Naive thymus-derived CD8-positive, alpha-beta T cell (primary cell): ENCODE measurements around the gene PCED1A. TPM values are rescaled to one million over a fixed set of nuclear protein-coding genes. Genes with fewer than 3 reads are reported as not detected.
"Not testable (repeated sequence)": the region's sequence is repeated elsewhere in the genome, so short reads cannot be mapped to it uniquely, and the experiment has no call there.

ENCODE experiments used
- ATAC-seq, 2 donors: fragments of 150-1000 bp; cut with Tn5 transposase in 1 of 2; sonication (Bioruptor Pico), chemical (Tn5 transposase) in 1 of 2; 1 replicate in 1 of 2; 2 replicates in 1 of 2; pipeline ENCODE4 v1.10.0; 2021; ENCODE audit warnings: mild to moderate bottlenecking in 2 of 2, moderate library complexity in 2 of 2
- POLR2A ChIA-PET: fragments of 350-600 bp; sonication (Branson Sonifier 250); formaldehyde crosslinking; loops from one replicate; lab custom pipeline; 2021; ENCODE audit warnings: antibody characterized with exemption; lab: Charles Lee
- DNase-seq, 10 donors: peaks; one replicate each; pipeline versions ENCODE4 v3.0.0 to v3.0.0-alpha.2; 2020 to 2022
- H3K27ac Mint-ChIP-seq, 10 donors: one replicate each; pipeline ENCODE4 v1.8.0; 2020 to 2022; ENCODE audit warnings: mild to moderate bottlenecking in 10 of 10, mixed read lengths in 10 of 10, moderate library complexity in 4 of 10, inconsistent platforms in 1 of 10
- H3K27me3 Mint-ChIP-seq, 5 donors: one replicate each; pipeline ENCODE4 v1.8.0; 2021 to 2022; ENCODE audit warnings: mixed read lengths in 5 of 5
- H3K36me3 Mint-ChIP-seq, 3 donors: one replicate each; pipeline ENCODE4 v1.8.0; 2020 to 2022; ENCODE audit warnings: mixed read lengths in 3 of 3, mild to moderate bottlenecking in 2 of 3, inconsistent platforms in 1 of 3
- H3K4me1 Mint-ChIP-seq, 4 donors: one replicate each; pipeline ENCODE4 v1.8.0; 2021 to 2022; ENCODE audit warnings: mixed read lengths in 4 of 4
- H3K4me3 Mint-ChIP-seq, 10 donors: one replicate each; pipeline ENCODE4 v1.8.0; 2020 to 2022; ENCODE audit warnings: mild to moderate bottlenecking in 10 of 10, mixed read lengths in 10 of 10, moderate library complexity in 6 of 10, inconsistent platforms in 1 of 10
- H3K9me3 Mint-ChIP-seq, 9 donors: one replicate each; pipeline ENCODE4 v1.8.0; 2020 to 2022; ENCODE audit warnings: mixed read lengths in 9 of 9, mild to moderate bottlenecking in 3 of 9, inconsistent platforms in 1 of 9, moderate library complexity in 1 of 9
- polyA plus RNA-seq, 3 donors: library from polyadenylated mRNA; unstranded; fragments of 300-500 nt; fragmentation: Illumina TruSeq; gene quantifications; one replicate each; pipeline ENCODE4 v1.2.3, GENCODE V29; 2021
- total RNA-seq, 8 experiments: library from RNA in 2 of 8; stranded (reverse) in 2 of 8; gene quantifications; one replicate each; pipeline ENCODE4 v1.2.3 and lab custom pipeline; 2021 to 2026

The PCED1A gene
- total and polyA plus RNA-seq, 5 experiments from 2014 or later: 21.9 to 101 (median 29.6) TPM

DNA sequence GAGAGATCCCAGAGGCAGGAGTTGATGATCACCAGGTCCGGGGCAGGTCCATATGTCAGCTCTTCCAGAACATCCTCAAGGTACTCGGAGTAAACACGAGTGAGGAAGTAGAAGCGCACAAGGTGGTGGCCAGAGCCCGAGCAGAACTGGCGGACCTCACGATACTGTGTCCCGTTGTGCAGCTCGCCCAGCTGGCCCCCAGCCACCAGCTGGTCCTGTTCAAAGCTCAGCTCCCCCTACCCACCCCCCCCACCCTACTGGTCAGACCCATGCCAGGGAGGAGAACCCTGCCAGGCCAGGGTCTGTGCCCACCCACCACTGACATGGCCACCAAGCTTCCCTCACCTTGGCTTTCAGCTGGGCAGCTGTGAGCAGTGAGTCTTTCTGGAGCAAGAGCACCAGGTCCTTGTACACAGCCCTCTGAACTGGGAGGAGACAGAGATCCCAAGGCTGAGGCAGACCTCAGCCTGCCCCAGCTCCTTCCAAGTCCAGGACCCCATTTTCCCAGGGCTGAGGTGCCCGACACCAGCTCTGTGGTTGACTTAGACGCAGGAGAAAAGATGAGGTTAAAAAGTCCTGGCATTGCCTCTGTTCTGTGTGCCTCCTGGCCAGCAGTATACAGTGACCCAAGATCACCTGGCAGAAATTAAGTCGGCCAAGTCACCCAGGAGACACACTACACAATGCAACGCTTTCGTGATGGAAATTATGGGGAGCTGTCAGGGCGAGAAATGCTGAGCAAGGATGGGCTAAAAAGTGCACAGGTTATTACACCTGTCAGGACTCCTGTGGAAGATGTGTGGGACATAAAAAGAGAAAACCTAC, 1.4 kb downstream of the PCED1A start:
- H3K4me1 Mint-ChIP-seq: peaks cover 25 to 42% (median 35%) of the 10 kb centered on the region in 4 donors
- H3K4me3 Mint-ChIP-seq: peak overlapping the region; percentile 71 to 91 (median 88)
- no peaks in the 10 kb centered on the region for H3K27me3 Mint-ChIP-seq
- ATAC-seq (no peak), DNase-seq (no peak)
- POLR2A ChIA-PET: interaction anchor here (0.6 to 3.1 kb wide), 11 partner anchors 13 to 647 kb away, joined by 3 to 26 read pairs (median 7); partner anchors contain the start of genes IDH3B, NOP56 and PTPRA
- peaks cover 0 to 18% (median 5%) of the 10 kb centered on the region in 3 donors for H3K36me3 Mint-ChIP-seq
- H3K9me3 Mint-ChIP-seq: no peaks in the 10 kb centered on the region
- H3K27ac Mint-ChIP-seq: peak overlapping the region; percentile 82 to 96 (median 92)

GRCh38 chr20:2838170-2838797, 2.2 kb downstream of the PCED1A start:
- ATAC-seq: no peak
- no peaks in the 10 kb centered on the region for H3K9me3 Mint-ChIP-seq
- no peaks in the 10 kb centered on the region for H3K27me3 Mint-ChIP-seq
- H3K27ac Mint-ChIP-seq: peak overlapping the region in 5 of 10 donors; percentile 7 to 53 (median 38)
- peak overlapping the region in 8 of 10 donors; percentile 19 to 73 (median 44) for H3K4me3 Mint-ChIP-seq
- H3K36me3 Mint-ChIP-seq: peaks cover 0 to 20% (median 5%) of the 10 kb centered on the region in 3 donors
- POLR2A ChIA-PET: interaction anchor here (3.1 kb wide), 1 partner anchor 27 kb away, joined by 26 read pairs; no protein-coding TSS in a partner anchor
- DNase-seq: no peak
- peaks cover 22 to 34% (median 29%) of the 10 kb centered on the region in 4 donors for H3K4me1 Mint-ChIP-seq

DNA sequence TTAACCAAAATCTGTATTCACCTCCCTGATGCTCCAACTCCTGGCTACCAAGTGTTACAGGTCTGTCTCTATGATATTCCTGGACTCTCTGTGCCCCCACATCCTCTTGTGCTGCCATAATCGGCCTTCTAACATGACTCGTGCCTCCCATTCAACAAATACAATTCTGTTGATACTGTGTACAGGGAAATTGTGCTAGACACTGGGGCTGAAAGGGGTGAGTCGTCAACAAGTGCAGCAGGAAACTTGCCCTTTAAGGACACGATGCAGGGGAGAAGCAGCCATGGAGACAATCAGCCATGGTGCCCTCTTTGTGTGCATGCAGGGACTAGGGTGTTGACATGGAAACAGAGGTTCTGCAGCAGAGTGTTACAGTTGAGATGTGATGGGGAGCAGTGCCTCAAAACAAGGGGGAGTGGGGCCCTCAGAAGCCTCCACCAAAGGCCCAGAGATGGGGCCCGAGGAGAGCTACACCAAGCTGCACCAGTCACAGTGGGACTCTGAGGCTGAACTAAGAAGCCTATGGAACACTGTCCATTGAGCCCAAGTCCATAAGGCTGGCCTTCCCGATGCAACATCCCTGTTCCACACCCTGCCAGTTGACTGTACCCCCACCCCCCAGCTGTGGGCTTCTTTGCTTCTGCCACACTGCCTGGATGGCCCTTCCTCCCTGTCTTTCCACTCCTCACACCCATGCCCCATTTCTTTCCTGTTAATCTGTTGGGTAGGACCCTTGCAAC, 3.1 kb downstream of the PCED1A start:
- DNase-seq: no peak
- Mint-ChIP-seq H3K4me3 (peak overlapping the region in 3 of 10 donors; percentile 33 to 46 (median 36)), H3K9me3 (no peaks in the 10 kb centered on the region), H3K4me1 (peaks cover 22 to 32% (median 27%) of the 10 kb centered on the region in 4 donors), H3K27me3 (no peaks in the 10 kb centered on the region), H3K36me3 (peaks cover 0 to 18% (median 5%) of the 10 kb centered on the region in 3 donors), H3K27ac (peak overlapping the region in 1 of 10 donors; percentile 44)
- POLR2A ChIA-PET: no interaction called here
- ATAC-seq: no peak

DNA sequence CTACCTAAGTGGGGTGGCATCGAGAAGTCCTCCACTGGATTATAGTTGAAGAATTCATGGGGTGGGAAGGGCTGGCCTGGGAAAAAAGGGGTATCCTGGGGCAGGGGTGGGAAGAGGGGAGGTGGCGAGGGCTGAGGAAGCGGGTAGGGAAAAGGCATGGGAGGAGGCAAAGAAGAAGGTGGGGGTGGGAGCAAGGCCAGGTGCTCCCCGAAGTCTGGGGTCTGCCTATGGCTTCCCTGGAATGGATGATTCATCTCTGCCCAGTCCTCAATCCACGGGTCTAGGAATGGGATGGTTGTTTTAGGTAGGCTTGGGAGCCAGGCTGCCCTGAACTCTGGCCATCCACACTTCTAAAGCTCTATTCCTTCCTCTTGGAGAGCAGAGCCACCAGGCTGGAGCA, 4.4 kb downstream of the PCED1A start:
- Mint-ChIP-seq H3K27me3 (no peaks in the 10 kb centered on the region), H3K4me3 (peak overlapping the region in 1 of 10 donors; percentile 45), H3K9me3 (no peaks in the 10 kb centered on the region), H3K36me3 (peaks cover 0 to 18% (median 5%) of the 10 kb centered on the region in 3 donors), H3K27ac (peak overlapping the region in 3 of 10 donors; percentile 9 to 59 (median 21)), H3K4me1 (peaks cover 19 to 26% (median 22%) of the 10 kb centered on the region in 4 donors)
- ATAC-seq (no peak), DNase-seq (no peak)
- POLR2A ChIA-PET: no interaction called here

DNA sequence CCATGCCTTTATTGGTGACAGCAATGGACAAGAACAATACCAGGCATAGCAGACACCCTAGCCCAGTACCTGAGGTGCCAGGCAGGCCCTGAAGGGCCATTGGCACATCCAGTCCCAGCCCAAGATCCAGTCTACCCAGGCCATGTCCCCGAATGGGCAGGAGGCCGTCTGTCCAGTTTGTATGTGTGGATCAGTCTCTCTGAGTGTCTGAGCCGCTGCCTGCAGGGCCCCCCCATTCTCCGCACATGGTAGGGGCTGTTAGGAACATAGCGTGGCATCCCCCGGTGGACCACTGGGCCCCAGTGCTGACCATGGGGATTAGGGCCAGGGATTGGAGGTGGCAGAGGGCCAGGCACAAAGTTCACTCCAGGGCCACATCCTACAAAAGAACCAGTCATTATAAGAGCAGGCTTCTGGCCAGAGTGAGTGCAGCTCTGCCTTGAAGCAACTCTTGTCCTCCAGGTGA, 5.1 kb downstream of the PCED1A start:
- Mint-ChIP-seq H3K27ac (peak overlapping the region in 1 of 10 donors; percentile 41), H3K4me3 (no peak overlapping the region), H3K4me1 (peaks cover 19 to 26% (median 22%) of the 10 kb centered on the region in 4 donors), H3K36me3 (peaks cover 0 to 18% (median 5%) of the 10 kb centered on the region in 3 donors), H3K27me3 (no peaks in the 10 kb centered on the region), H3K9me3 (no peaks in the 10 kb centered on the region)
- ATAC-seq (no peak), DNase-seq (no peak)
- POLR2A ChIA-PET: interaction anchor here (0.6 kb wide), 1 partner anchor 14 kb away, joined by 6 read pairs; no protein-coding TSS in a partner anchor

DNA sequence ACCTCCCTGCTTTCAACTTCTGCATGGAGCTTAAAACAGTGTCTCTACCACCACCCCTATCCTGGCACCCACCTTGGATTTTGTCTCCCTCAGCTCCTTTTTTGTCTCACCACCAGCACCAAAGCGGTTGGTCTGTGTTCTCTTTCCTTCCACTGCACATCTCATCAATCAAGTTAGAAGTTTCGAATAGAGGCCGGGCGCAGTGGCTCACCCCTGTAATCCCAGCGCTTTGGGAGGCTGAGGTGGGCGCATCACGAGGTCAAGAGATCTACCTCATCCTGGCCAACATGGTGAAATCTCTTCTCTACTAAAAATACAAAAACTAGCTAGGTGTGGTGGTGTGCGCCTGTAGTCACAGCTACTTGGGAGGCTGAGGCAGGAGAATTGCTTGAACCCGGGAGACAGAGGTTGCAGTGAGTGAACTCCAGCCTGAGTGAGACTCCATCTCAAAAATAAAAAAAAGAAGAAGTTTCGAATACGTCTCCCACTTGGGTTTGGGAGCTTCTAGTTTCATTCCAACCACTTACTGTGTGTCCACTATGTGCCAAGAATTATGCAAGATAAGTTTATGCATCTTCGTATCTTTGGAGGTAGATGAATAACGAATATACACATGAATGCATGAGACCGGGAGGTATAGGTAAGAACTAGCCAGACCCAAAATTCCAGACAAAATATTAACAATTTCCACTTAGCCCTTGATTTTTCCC, 5.9 kb downstream of the PCED1A start:
- Mint-ChIP-seq H3K9me3 (no peaks in the 10 kb centered on the region), H3K4me1 (peaks cover 18 to 24% (median 19%) of the 10 kb centered on the region in 4 donors), H3K27ac (peak overlapping the region in 3 of 10 donors; percentile 15 to 68 (median 37)), H3K36me3 (peaks cover 0 to 18% (median 5%) of the 10 kb centered on the region in 3 donors), H3K4me3 (peak overlapping the region in 1 of 10 donors; percentile 37), H3K27me3 (no peaks in the 10 kb centered on the region)
- POLR2A ChIA-PET: interaction anchor here (0.6 to 2.0 kb wide), 2 partner anchors 13 to 15 kb away, joined by 6 read pairs; no protein-coding TSS in a partner anchor
- no peak for ATAC-seq
- no peak for DNase-seq

GRCh38 chr20:2833761-2834160, 6.7 kb downstream of the PCED1A start:
- ATAC-seq: no peak
- H3K9me3 Mint-ChIP-seq: no peaks in the 10 kb centered on the region
- peaks cover 13 to 18% (median 14%) of the 10 kb centered on the region in 4 donors for H3K4me1 Mint-ChIP-seq
- H3K36me3 Mint-ChIP-seq: peaks cover 0 to 18% (median 5%) of the 10 kb centered on the region in 3 donors
- POLR2A ChIA-PET: interaction anchor here (2.0 kb wide), 1 partner anchor 12 kb away, joined by 6 read pairs; no protein-coding TSS in a partner anchor
- no peak for DNase-seq
- H3K27ac Mint-ChIP-seq: peak overlapping the region in 1 of 10 donors; percentile 68
- H3K27me3 Mint-ChIP-seq: peaks cover 0 to 2% (median 0%) of the 10 kb centered on the region in 5 donors
- no peak overlapping the region for H3K4me3 Mint-ChIP-seq

DNA sequence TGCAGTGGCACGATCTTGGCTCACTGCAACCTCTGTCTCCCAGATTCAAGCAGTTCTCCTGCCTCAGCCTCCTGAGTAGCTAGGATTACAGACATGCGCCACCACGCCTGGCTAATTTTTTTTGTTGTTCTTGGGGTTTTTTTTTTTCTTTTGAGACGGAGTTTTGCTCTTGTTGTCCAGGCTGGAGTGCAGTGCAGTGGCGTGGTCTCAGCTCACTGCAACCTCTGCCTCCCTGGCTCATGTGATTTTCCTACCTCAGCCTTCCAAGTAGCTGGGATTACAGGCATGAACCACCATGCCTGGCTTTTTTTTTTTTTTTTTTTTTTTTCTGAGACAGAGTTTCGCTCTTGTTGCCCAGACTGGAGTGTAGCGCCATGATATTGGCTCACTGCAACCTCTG, 9.2 kb downstream of the PCED1A start:
- not testable (repeated sequence) for H3K4me3 Mint-ChIP-seq, H3K27me3 Mint-ChIP-seq, H3K27ac Mint-ChIP-seq, H3K9me3 Mint-ChIP-seq, ATAC-seq, DNase-seq
- peaks cover 7 to 17% (median 9%) of the 10 kb centered on the region in 4 donors for H3K4me1 Mint-ChIP-seq
- H3K36me3 Mint-ChIP-seq: peaks cover 0 to 15% (median 5%) of the 10 kb centered on the region in 3 donors
- POLR2A ChIA-PET: interaction anchor here (0.6 to 1.1 kb wide), 4 partner anchors 9 to 179 kb away, joined by 4 to 5 read pairs (median 4); partner anchors contain the start of genes NOP56, PCED1A and VPS16

DNA sequence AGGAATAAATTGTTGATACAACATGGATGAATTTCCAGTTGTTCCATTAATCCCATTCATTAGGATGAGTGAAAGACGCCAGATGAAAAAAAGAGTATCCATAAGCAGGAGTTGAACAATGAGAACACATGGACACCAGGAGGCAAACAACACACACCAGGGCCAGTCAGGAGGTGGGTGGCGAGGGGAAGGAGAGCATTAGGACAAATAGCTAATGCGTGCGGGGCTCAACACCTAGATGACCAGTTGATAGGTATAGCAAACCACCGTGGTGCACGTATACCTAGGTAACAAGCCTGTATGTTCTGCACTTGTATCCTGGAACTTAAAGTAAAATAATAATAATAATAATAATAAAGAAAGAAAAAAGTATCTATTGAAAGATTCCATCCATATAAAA, 11.1 kb downstream of the PCED1A start:
- Mint-ChIP-seq H3K4me1 (peaks cover 7 to 23% (median 16%) of the 10 kb centered on the region in 4 donors), H3K27me3 (peaks cover 0 to 12% (median 6%) of the 10 kb centered on the region in 5 donors), H3K36me3 (peaks cover 0 to 4% (median 0%) of the 10 kb centered on the region in 3 donors), H3K4me3 (no peak overlapping the region), H3K9me3 (no peaks in the 10 kb centered on the region), H3K27ac (no peak overlapping the region)
- DNase-seq (no peak), ATAC-seq (no peak)
- POLR2A ChIA-PET: no interaction called here

DNA sequence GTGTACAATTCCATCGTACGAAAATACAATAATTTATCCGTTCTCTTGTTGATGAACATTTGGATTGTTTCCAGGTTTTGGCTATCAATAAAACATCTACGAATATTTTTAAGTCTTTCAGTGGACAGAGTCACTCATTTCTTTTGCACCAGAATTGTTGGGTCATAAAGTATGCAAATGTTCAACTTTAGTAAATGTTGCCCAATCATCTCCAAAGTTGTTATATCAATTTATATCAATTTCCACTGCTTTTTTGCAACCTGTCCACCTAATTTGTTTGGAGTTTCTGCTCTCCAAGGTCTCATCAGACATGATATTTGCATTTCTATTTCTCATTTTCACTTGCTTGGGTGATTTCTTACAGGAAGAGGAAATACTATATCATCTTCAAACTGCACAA, 13.8 kb downstream of the PCED1A start:
- Mint-ChIP-seq H3K9me3 (no peaks in the 10 kb centered on the region), H3K27me3 (peaks cover 0 to 13% (median 8%) of the 10 kb centered on the region in 5 donors), H3K4me1 (peaks cover 5 to 23% (median 21%) of the 10 kb centered on the region in 4 donors), H3K4me3 (peak overlapping the region in 6 of 10 donors; percentile 24 to 81 (median 46)), H3K27ac (no peak overlapping the region), H3K36me3 (no peaks in the 10 kb centered on the region)
- POLR2A ChIA-PET: interaction anchor here (0.7 to 1.2 kb wide), 2 partner anchors 42 to 226 kb away, joined by 3 to 4 read pairs; no protein-coding TSS in a partner anchor
- ATAC-seq: no peak
- DNase-seq: no peak

DNA sequence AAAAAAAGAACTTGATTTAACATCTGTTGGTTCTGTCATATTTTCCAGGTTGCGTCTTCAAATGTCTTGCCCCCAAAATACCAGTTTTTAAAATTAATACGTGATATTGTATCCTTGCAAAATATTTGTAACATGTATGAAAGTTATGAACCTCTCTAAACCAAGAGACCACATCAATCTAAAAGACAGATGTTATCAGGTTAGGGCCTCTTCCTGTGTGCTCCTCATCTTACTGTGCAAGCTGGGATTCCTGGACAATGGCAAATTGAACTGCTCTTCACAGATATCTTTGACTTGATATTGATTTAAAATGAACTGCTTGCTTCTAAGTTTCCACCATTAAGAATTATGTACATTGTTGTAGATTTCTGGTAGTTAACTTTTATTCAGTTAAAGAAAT, 14.7 kb downstream of the PCED1A start:
- Mint-ChIP-seq H3K4me1 (peaks cover 7 to 28% (median 24%) of the 10 kb centered on the region in 4 donors), H3K36me3 (no peaks in the 10 kb centered on the region), H3K4me3 (peak overlapping the region; percentile 22 to 82 (median 71)), H3K9me3 (no peaks in the 10 kb centered on the region), H3K27me3 (peaks cover under 1 to 16% (median 11%) of the 10 kb centered on the region in 5 donors), H3K27ac (peak overlapping the region in 5 of 10 donors; percentile 21 to 46 (median 31))
- POLR2A ChIA-PET: interaction anchor here (1.2 kb wide), 1 partner anchor 43 kb away, joined by 4 read pairs; no protein-coding TSS in a partner anchor
- ATAC-seq: peak; percentile 36 to 51
- DNase-seq: peak in 3 of 10 donors; percentile 21 to 37 (median 33)
